Fibroblast of lung (primary cell): ENCODE data around the gene JMJD7. TPM values are rescaled to one million over a fixed set of nuclear protein-coding genes. Genes with fewer than 3 reads are reported as not detected.

ENCODE experiments used
- DNase-seq, 2 donors: peaks; one replicate each; pipeline versions ENCODE4 v3.0.0 to v3.0.0-alpha.2; 2010; ENCODE audit warnings: low read depth in 2 of 2
- H2AFZ ChIP-seq: 2 replicates; pipeline ENCODE4 v1.5.1; 2012; ENCODE audit warnings: low read length, control low read depth, inconsistent platforms
- H3K27ac ChIP-seq: 2 replicates; pipeline ENCODE4 v1.5.1; 2011; ENCODE audit warnings: low read length, control low read depth; ENCODE audit not compliant: insufficient read depth
- H3K27me3 ChIP-seq: 2 replicates; pipeline ENCODE4 v1.5.1; 2011; ENCODE audit warnings: mild to moderate bottlenecking, low read length; ENCODE audit not compliant: control insufficient read depth, insufficient read depth
- H3K36me3 ChIP-seq: 2 replicates; pipeline ENCODE4 v1.5.1; 2011; ENCODE audit warnings: low read length; ENCODE audit not compliant: control insufficient read depth, insufficient read depth
- H3K4me1 ChIP-seq: 2 replicates; pipeline ENCODE4 v1.5.1; 2011; ENCODE audit warnings: low read length; ENCODE audit not compliant: control insufficient read depth, insufficient read depth; ENCODE audit errors: extremely low read depth
- H3K4me2 ChIP-seq: 2 replicates; pipeline ENCODE4 v1.5.1; 2011; ENCODE audit warnings: low read length, control low read depth; ENCODE audit not compliant: insufficient read depth; ENCODE audit errors: extremely low read depth
- H3K4me3 ChIP-seq, 4 experiments: fragments of 200-600 bp in 1 of 4; sonication (generic) in 1 of 4; replicated peaks in 1 of 4; 2 replicates each; pipeline ENCODE4 v1.5.1; 2011 to 2016; ENCODE audit warnings: low read length in 4 of 4, low read depth in 3 of 4, mild to moderate bottlenecking in 3 of 4, control low read depth in 2 of 4, inconsistent platforms in 1 of 4, mixed read lengths in 1 of 4; ENCODE audit not compliant: insufficient read depth in 1 of 4; ENCODE audit errors: control extremely low read depth in 1 of 4
- H3K79me2 ChIP-seq: 2 replicates; pipeline ENCODE4 v1.5.1; 2012; ENCODE audit warnings: mild to moderate bottlenecking, low read length, inconsistent platforms; ENCODE audit not compliant: control insufficient read depth, insufficient read depth
- H3K9ac ChIP-seq: 2 replicates; pipeline ENCODE4 v1.5.1; 2011; ENCODE audit warnings: mild to moderate bottlenecking, low read length, control low read depth; ENCODE audit not compliant: insufficient read depth
- H3K9me3 ChIP-seq: 2 replicates; pipeline ENCODE4 v1.5.1; 2012; ENCODE audit warnings: low read depth, low read length; ENCODE audit not compliant: control insufficient read depth, insufficient read depth
- H4K20me1 ChIP-seq: 2 replicates; pipeline ENCODE4 v1.5.1; 2011; ENCODE audit warnings: low read length; ENCODE audit not compliant: control insufficient read depth, insufficient read depth; ENCODE audit errors: extremely low read depth
- EZH2 ChIP-seq: IDR thresholded peaks from 2 replicates; pipeline ENCODE4 v1.5.1; 2012; ENCODE audit warnings: low read length, control low read depth, mild to moderate bottlenecking; ENCODE audit errors: missing control alignments
- polyA minus RNA-seq: library from RNA; depleted of rRNA, polyadenylated mRNA; stranded (reverse); fragments of >200 nt; gene quantifications from 2 replicates; pipeline ENCODE4 v1.2.3, GENCODE V29; 2011; ENCODE audit warnings: low replicate concordance
- polyA plus RNA-seq, 2 donors: library from polyadenylated mRNA; depleted of rRNA in 1 of 2; stranded (reverse) in 1 of 2; unstranded in 1 of 2; fragments of >200 nt; gene quantifications; 2 replicates each; pipeline ENCODE4 v1.2.1, GENCODE V29; 2011 to 2012; ENCODE audit warnings: missing spikeins in 1 of 2
- total RNA-seq: library from RNA; depleted of rRNA; stranded (reverse); fragments of >200 nt; gene quantifications from 2 replicates; pipeline ENCODE4 v1.2.1, GENCODE V29; 2014
- TF ChIP-seq, protein P1 (sequence below), 2 donors: IDR thresholded peaks in 1 of 2; conservative IDR thresholded peaks in 1 of 2; 1 replicate in 1 of 2; 2 replicates in 1 of 2; pipeline ENCODE4 v1.5.1; 2011 to 2012; ENCODE audit warnings: low read length in 2 of 2, control low read depth in 1 of 2, inconsistent platforms in 1 of 2, low read depth in 1 of 2, mild to moderate bottlenecking in 1 of 2

JMJD7 gene
- total RNA-seq (3.6 and 4.0 TPM in 2 replicates), polyA plus RNA-seq (2.2 and 4.8 TPM in 2 replicates), polyA minus RNA-seq (4.8 and 5.4 TPM in 2 replicates)
- polyA plus RNA-seq (2012) = 3.7 and 7.7 TPM in 2 replicates

DNA sequence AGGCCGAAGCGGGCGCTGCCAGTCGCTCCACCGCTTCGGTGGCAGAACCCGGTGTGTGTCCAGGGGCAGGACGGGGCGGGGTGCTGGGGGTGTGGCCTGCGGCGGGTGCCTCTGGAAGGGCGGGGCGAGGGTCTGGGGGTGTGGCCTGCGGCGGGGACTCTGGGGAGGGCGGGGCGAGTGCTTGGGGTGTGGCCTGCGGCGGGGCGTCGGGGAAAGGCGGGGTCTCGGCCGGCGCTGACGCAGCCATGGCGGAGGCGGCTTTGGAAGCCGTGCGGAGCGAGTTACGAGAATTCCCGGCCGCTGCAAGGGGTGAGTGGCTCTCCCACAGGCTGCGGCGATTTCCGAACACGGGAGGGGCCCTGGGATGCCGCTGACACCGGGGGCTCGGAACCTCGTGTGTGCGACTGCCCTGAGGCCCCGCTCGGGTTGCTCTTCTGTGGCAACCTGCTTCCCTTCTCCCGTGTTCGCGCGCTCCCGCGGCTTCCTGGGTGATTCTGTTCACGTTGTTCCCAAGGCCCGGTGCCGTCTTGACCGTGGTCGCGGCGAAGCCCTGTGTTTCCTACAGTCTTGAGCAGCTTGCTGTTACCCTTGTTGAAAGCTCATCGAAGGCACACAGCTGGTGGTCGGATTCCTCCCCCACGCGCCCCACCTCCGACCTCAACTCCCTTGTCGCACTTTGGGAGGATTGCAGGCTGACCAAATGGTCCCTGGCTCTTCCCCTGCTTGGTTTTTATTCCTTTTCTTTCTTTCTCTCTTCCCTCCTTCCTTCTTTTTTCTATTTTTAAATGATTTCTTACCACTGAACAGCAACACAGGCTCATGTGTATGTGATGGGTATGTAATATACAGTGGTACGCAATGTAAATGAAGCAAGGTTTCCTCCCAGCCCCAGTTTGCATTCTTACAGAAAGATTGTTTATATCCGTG lies at the start of gene JMJD7:
Gene JMJD7 (plus strand): TSS at position 213 of the 927 bp plus-strand sequence. CDS start 33 bp downstream, at position 246.
- no peaks in the 10 kb centered on the region for H4K20me1 ChIP-seq
- H3K27me3 ChIP-seq = no peaks in the 10 kb centered on the region
- peaks cover 5% of the 10 kb centered on the region for H3K36me3 ChIP-seq
- peak within 1 kb of the TSS; percentile 77 for H3K27ac ChIP-seq
- no peaks in the 10 kb centered on the region for H3K79me2 ChIP-seq
- H3K4me2 ChIP-seq = peak within 1 kb of the TSS; percentile 88
- H3K9ac ChIP-seq = peak within 1 kb of the TSS; percentile 79
- TF ChIP-seq, protein P1, sequence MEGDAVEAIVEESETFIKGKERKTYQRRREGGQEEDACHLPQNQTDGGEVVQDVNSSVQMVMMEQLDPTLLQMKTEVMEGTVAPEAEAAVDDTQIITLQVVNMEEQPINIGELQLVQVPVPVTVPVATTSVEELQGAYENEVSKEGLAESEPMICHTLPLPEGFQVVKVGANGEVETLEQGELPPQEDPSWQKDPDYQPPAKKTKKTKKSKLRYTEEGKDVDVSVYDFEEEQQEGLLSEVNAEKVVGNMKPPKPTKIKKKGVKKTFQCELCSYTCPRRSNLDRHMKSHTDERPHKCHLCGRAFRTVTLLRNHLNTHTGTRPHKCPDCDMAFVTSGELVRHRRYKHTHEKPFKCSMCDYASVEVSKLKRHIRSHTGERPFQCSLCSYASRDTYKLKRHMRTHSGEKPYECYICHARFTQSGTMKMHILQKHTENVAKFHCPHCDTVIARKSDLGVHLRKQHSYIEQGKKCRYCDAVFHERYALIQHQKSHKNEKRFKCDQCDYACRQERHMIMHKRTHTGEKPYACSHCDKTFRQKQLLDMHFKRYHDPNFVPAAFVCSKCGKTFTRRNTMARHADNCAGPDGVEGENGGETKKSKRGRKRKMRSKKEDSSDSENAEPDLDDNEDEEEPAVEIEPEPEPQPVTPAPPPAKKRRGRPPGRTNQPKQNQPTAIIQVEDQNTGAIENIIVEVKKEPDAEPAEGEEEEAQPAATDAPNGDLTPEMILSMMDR (conservative IDR thresholded peaks at IDR 0.05 in 1 of 2, IDR thresholded peaks at IDR 0.05 in 1 of 2; ENCODE audit: low read depth in 1 of 2, low read length in 2 of 2) = no peak
- H2AFZ ChIP-seq = peak within 1 kb of the TSS; percentile 59
- peak; percentile 77 to 83 for DNase-seq
- H3K9me3 ChIP-seq = no peaks in the 10 kb centered on the region
- peak within 1 kb of the TSS; percentile 62 to 84 (median 71) for H3K4me3 ChIP-seq
- no peaks in the 10 kb centered on the region for H3K4me1 ChIP-seq

DNA sequence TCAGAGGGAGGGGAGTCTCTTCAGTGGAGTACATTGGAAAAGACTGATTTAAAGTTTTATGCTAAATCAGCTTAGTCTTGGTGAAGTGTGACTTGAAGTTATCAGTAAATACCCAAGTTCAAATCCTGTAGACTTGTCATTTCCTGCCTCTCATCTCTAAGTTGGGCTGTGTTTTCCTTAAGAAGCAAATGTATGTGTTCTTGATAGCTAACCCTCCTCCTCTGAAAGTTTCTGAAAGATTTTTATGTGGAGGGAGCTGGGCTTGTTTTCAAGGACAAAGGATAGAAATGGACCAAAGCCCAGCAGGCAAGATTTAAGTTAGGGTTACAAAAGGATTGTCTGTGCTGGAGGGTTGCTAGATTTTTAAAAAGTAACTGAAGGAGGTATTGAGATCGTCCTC lies 49.4 kb upstream of the JMJD7 start:
- H3K27me3 ChIP-seq = no peaks in the 10 kb centered on the region
- DNase-seq = no peak
- no peak overlapping the region for H2AFZ ChIP-seq
- H3K4me1 ChIP-seq = peaks cover 21% of the 10 kb centered on the region
- H3K27ac ChIP-seq = no peak overlapping the region
- no peaks in the 10 kb centered on the region for H4K20me1 ChIP-seq
- TF ChIP-seq EZH2 = no peak
- TF ChIP-seq, protein P1 (conservative IDR thresholded peaks at IDR 0.05 in 1 of 2, IDR thresholded peaks at IDR 0.05 in 1 of 2; ENCODE audit: low read depth in 1 of 2, low read length in 2 of 2) = no peak
- H3K4me3 ChIP-seq = no peak overlapping the region
- H3K79me2 ChIP-seq = peaks cover 54% of the 10 kb centered on the region
- no peaks in the 10 kb centered on the region for H3K36me3 ChIP-seq
- no peaks in the 10 kb centered on the region for H3K9me3 ChIP-seq
- H3K9ac ChIP-seq = no peak overlapping the region
- H3K4me2 ChIP-seq = no peak overlapping the region

DNA sequence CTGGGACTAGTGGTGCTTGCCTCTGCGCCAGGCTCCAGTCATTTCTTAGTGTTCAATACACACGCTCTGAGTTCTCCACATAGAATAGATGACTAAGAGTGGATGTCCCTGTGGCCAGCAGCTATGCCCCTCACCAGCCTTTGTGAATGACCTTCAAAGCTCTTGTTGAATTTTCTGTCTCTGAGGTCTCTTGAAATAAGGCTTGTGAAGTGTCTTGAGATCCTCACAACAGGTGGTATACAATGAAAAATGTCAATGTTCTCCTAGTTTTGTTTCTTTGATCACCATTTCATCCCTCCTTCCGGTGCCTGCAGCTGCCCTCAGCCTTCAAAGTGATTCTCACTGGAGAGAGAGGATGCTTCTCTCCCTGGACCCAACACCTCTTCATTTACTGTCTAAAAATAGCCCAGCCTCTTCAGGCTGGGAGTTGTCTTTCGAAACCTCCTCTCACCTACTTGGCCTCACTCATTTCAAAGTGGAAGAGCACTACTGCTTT lies 48.2 kb upstream of the JMJD7 start:
- Histone ChIP-seq H3K4me1 (peaks cover 21% of the 10 kb centered on the region), H3K4me3 (no peak overlapping the region), H3K9ac (no peak overlapping the region), H3K9me3 (no peaks in the 10 kb centered on the region), H2AFZ (no peak overlapping the region), H4K20me1 (no peaks in the 10 kb centered on the region), H3K36me3 (no peaks in the 10 kb centered on the region), H3K79me2 (peaks cover 56% of the 10 kb centered on the region), H3K27me3 (no peaks in the 10 kb centered on the region), H3K27ac (no peak overlapping the region), H3K4me2 (peak overlapping the region; percentile 34)
- no peak for DNase-seq
- no peak for TF ChIP-seq EZH2
- TF ChIP-seq, protein P1 (conservative IDR thresholded peaks at IDR 0.05 in 1 of 2, IDR thresholded peaks at IDR 0.05 in 1 of 2; ENCODE audit: low read depth in 1 of 2, low read length in 2 of 2) = no peak
